ENCODE results near the gene GP1BB. TPM values are rescaled to one million over a fixed set of nuclear protein-coding genes. Genes with fewer than 3 reads are reported as not detected.
A peak's percentile ranks its signal among the peaks of the same experiment; 100 is the strongest.

The GP1BB gene
- total RNA-seq (2016; rRNA removed; fragmentation: Illumina TruSeq; extraction: Trizol) (not detected in 2 replicates), polyA plus RNA-seq (2011; rRNA removed) (0.07 TPM in 1 of 2 replicates, not detected in the other), polyA minus RNA-seq (2011; rRNA and poly(A)+ RNA removed; ENCODE audit: low replicate concordance) (0.32 TPM in 1 of 2 replicates, not detected in the other), Bru-seq, nascent RNA (not detected), BruChase-seq, experiment 1, labeled RNA remaining after a 6-hour chase (not detected), BruChase-seq, experiment 2, labeled RNA remaining after a 2-hour chase (not detected)
- total RNA-seq (2016; cell fraction: cytosol; rRNA removed; fragmentation: Illumina TruSeq; extraction: Trizol; ENCODE audit: low read depth), result not detected in 2 replicates
- total RNA-seq (2016; cell fraction: insoluble cytoplasmic fraction; rRNA removed; fragmentation: Illumina TruSeq; extraction: Trizol), result not detected in 2 replicates
- 0.10 TPM in 1 of 2 replicates, not detected in the other for total RNA-seq (2016; cell fraction: membrane; rRNA removed; fragmentation: Illumina TruSeq; extraction: Trizol)
- total RNA-seq (2016; cell fraction: nucleus; rRNA removed; fragmentation: Illumina TruSeq; extraction: Trizol), result not detected in 2 replicates
- 0.16 TPM in 1 of 2 replicates, not detected in the other for polyA plus RNA-seq (2011; cell fraction: cytosol; rRNA removed)
- 0.47 TPM in 1 of 2 replicates, not detected in the other for polyA plus RNA-seq (2011; cell fraction: nucleus; rRNA removed)
- polyA plus RNA-seq (2012), result not detected in 2 replicates
- not detected in 2 replicates for polyA plus RNA-seq (2016; cell fraction: cytosol; fragmentation: Illumina TruSeq; extraction: Trizol; ENCODE audit: low read depth)
- polyA plus RNA-seq (2016; cell fraction: insoluble cytoplasmic fraction; fragmentation: Illumina TruSeq; extraction: Trizol; ENCODE audit: low read depth), result not detected in 2 replicates
- not detected in 2 replicates for polyA plus RNA-seq (2016; cell fraction: membrane; fragmentation: Illumina TruSeq; extraction: Trizol; ENCODE audit: low read depth)
- polyA plus RNA-seq (2016; cell fraction: nucleus; fragmentation: Illumina TruSeq; extraction: Trizol; ENCODE audit: insufficient read depth, low read depth), result not detected in 2 replicates
- not detected in 2 replicates for polyA minus RNA-seq (2011; cell fraction: cytosol; rRNA and poly(A)+ RNA removed)
- polyA minus RNA-seq (2011; cell fraction: nucleus; rRNA and poly(A)+ RNA removed), result not detected in 2 replicates
- long read RNA-seq, experiment 1, partial matches to known transcripts, result 0 of 1 reads
- long read RNA-seq, experiment 1, other reads (novel, unspliced or antisense), result 0 of 1 reads
- long read RNA-seq, experiment 2, partial matches to known transcripts, result 0 of 1 reads
- long read RNA-seq, experiment 2, other reads (novel, unspliced or antisense), result 0 of 1 reads

DNA sequence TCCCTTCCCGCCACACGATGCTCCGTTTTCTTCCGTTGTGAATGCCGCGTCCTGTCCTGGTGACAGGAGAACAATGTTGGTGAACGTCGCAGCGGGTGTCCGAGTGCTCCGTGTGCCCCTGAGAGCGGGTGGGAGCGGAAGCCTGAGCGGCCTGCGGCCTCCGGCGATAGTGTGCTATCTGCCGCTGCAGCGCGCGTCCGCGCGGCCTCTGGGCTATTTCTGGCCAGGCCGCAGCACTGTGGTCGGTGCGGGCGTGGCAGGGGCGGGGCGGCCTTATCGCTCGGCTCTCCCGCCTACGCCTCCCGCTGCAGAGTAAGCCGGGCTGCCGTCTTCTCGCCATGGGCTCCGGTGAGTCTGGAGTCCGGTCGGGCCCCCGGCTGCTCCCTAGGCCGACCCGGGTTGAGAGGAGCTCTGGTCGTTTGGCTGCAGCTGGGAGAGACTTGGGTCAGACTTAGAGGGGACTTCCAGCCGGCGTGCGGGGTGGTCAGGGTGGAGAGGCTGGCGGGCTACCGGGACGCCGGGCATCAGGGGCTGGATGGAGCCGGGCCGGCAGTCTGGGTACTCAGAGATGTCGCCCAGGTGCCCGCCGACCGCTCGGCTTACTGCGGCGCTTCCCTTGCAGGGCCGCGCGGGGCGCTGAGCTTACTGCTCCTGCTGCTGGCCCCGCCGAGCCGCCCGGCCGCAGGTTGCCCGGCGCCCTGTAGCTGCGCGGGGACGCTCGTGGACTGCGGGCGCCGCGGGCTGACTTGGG lies at the start of gene GP1BB:
TSS of gene GP1BB (plus strand) at position 308 of the 751 bp plus-strand sequence. CDS start at position 339, 31 bp downstream.
- Histone ChIP-seq H4K20me1 (ENCODE audit: insufficient read depth, low read length) (0 out of 2 replicates have a peak, but pooled peaks cover 5% of the 10 kb centered on the region), H3K79me2 (ENCODE audit: insufficient read depth, low read length) (no peaks in the 10 kb centered on the region), H3K9ac (ENCODE audit: insufficient read depth, low read depth, low read length) (no peak within 1 kb of the TSS), H3K27me3 (ENCODE audit: control insufficient read depth in 1 of 2, insufficient read depth in 2 of 2, low read length in 2 of 2) (peaks cover 24 to 84% of the 10 kb centered on the region in 2 experiments), H3K9me3 (ENCODE audit: low read length) (no peaks in the 10 kb centered on the region), H3K27ac (ENCODE audit: extremely low read length, insufficient read depth, low read length) (no peak within 1 kb of the TSS), H3K4me2 (ENCODE audit: low read depth, low read length) (peak within 1 kb of the TSS; percentile 88), H3K36me3 (replicated peaks in 1 of 2; ENCODE audit: control insufficient read depth in 1 of 2, insufficient read depth in 2 of 2, low read length in 2 of 2) (no peaks in the 10 kb centered on the region), H3K4me3 (replicated peaks in 1 of 3; ENCODE audit: insufficient read depth in 1 of 3, low read depth in 2 of 3, low read length in 3 of 3) (peak within 1 kb of the TSS; percentile 37 to 73 (median 41); a peak in 5 of 6 replicates), H3K4me1 (ENCODE audit: insufficient read depth, low read length) (peaks cover 33% of the 10 kb centered on the region), H2AFZ (ENCODE audit: low read length) (no peak within 1 kb of the TSS)
- intact Hi-C loops (cut with micrococcal nuclease; ENCODE audit: unreplicated experiment) (no loop called here), in situ Hi-C loops (cut with HindIII; ENCODE audit: extremely low pct_ligation_motif_present, low pct_unique_long_range_greater_than_20kb) (loop anchor here (5.0 kb wide), 1 partner anchor 46 kb away; no protein-coding TSS in a partner anchor)
- ATAC-seq (peak; percentile 62), DNase-seq (ENCODE audit: low spot score) (no peak), FAIRE-seq (no peak)
- BruUV-seq (replicated peaks), result no TSS peak
- ChIA-PET POLR2A (no interaction called here), CTCF (ENCODE audit: low intra/inter-chr PET ratio, low total read pairs) (no interaction called here)
- WGBS (ENCODE audit: low lambda C conversion rate), result 2% methylated on average over 23 of the region's 80 CpGs
- no peak for TF ChIP-seq DR1 (CRISPR knock-in tag; IDR thresholded peaks at IDR 0.05)
- TF ChIP-seq HES4 (CRISPR knock-in tag; IDR thresholded peaks at IDR 0.05; ENCODE audit: borderline replicate concordance), result no peak
- TF ChIP-seq, protein P1, sequence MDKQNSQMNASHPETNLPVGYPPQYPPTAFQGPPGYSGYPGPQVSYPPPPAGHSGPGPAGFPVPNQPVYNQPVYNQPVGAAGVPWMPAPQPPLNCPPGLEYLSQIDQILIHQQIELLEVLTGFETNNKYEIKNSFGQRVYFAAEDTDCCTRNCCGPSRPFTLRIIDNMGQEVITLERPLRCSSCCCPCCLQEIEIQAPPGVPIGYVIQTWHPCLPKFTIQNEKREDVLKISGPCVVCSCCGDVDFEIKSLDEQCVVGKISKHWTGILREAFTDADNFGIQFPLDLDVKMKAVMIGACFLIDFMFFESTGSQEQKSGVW (CRISPR knock-in tag; IDR thresholded peaks at IDR 0.05; ENCODE audit: borderline replicate concordance), result no peak
- TF ChIP-seq POGZ (CRISPR knock-in tag; IDR thresholded peaks at IDR 0.05), result no peak
- TF ChIP-seq TEAD2 (CRISPR knock-in tag; IDR thresholded peaks at IDR 0.05), result no peak
- no peak for TF ChIP-seq TCF7 (IDR thresholded peaks at IDR 0.05; ENCODE audit: low read depth)
- TF ChIP-seq TFAP4 (IDR thresholded peaks at IDR 0.05; ENCODE audit: borderline replicate concordance, low read depth), result no peak
- TF ChIP-seq, protein P2, sequence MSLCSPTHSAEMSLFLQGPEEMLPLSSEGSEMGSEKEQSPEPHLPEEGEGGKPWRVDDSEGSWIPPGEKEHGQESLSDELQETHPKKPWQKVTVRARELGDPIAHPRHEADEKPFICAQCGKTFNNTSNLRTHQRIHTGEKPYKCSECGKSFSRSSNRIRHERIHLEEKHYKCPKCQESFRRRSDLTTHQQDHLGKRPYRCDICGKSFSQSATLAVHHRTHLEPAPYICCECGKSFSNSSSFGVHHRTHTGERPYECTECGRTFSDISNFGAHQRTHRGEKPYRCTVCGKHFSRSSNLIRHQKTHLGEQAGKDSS (CRISPR knock-in tag; IDR thresholded peaks at IDR 0.05; ENCODE audit: borderline replicate concordance, low read depth), result 0 out of 2 replicates have a peak, but pooled peaks have one; percentile 37
- no peak for TF ChIP-seq FOXP4 (CRISPR knock-in tag; IDR thresholded peaks at IDR 0.05)
- TF ChIP-seq HDAC2 (CRISPR knock-in tag; IDR thresholded peaks at IDR 0.05), result peak; percentile 56; the same call in 1 of the 2 replicates
- TF ChIP-seq, protein P3, sequence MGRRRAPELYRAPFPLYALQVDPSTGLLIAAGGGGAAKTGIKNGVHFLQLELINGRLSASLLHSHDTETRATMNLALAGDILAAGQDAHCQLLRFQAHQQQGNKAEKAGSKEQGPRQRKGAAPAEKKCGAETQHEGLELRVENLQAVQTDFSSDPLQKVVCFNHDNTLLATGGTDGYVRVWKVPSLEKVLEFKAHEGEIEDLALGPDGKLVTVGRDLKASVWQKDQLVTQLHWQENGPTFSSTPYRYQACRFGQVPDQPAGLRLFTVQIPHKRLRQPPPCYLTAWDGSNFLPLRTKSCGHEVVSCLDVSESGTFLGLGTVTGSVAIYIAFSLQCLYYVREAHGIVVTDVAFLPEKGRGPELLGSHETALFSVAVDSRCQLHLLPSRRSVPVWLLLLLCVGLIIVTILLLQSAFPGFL (CRISPR knock-in tag; IDR thresholded peaks at IDR 0.05), result no peak
- TF ChIP-seq ZNF850 (CRISPR knock-in tag; conservative IDR thresholded peaks at IDR 0.05), result peak; percentile 39; the same call in 1 of the 2 replicates

All from HepG2 (cell line).